Stomach (tissue), 4 donors: ENCODE results near the gene WDR27.

ENCODE experiments used
- POLR2AphosphoS5 ChIP-seq, 3 donors: sonication (generic); formaldehyde crosslinking; IDR thresholded peaks; one replicate each; pipeline ENCODE4 v1.6.1; 2016; ENCODE audit warnings: antibody characterized with exemption in 3 of 3
- TF ChIP-seq, protein P1 (sequence below), 7 experiments: fragments of 450-650 bp in 4 of 7; fragments of 200-600 bp in 3 of 7; sonication (generic) in 3 of 7; IDR thresholded peaks; one replicate each; pipeline ENCODE4 v1.5.1; 2016 to 2019; ENCODE audit warnings: antibody characterized with exemption in 7 of 7, control low read depth in 2 of 7, mild to moderate bottlenecking in 1 of 7

GRCh38 chr6:169710009-169710408 is 8.2 kb upstream of the WDR27 start:
- TF ChIP-seq, protein P1, sequence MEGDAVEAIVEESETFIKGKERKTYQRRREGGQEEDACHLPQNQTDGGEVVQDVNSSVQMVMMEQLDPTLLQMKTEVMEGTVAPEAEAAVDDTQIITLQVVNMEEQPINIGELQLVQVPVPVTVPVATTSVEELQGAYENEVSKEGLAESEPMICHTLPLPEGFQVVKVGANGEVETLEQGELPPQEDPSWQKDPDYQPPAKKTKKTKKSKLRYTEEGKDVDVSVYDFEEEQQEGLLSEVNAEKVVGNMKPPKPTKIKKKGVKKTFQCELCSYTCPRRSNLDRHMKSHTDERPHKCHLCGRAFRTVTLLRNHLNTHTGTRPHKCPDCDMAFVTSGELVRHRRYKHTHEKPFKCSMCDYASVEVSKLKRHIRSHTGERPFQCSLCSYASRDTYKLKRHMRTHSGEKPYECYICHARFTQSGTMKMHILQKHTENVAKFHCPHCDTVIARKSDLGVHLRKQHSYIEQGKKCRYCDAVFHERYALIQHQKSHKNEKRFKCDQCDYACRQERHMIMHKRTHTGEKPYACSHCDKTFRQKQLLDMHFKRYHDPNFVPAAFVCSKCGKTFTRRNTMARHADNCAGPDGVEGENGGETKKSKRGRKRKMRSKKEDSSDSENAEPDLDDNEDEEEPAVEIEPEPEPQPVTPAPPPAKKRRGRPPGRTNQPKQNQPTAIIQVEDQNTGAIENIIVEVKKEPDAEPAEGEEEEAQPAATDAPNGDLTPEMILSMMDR (IDR thresholded peaks at IDR 0.05), result no peak
- no peak for TF ChIP-seq POLR2AphosphoS5 (IDR thresholded peaks at IDR 0.05)
